SK-N-SH (cell line): ENCODE results near the gene PCP4L1. TPM values are rescaled to one million over a fixed set of nuclear protein-coding genes. Genes with fewer than 3 reads are reported as not detected.

ENCODE experiments used
- CTCF ChIA-PET: fragments of 300-600, 350-600 bp; formaldehyde crosslinking; extraction: SDS; loops from one replicate; lab custom pipeline; 2021; lab: Yijun Ruan, JAX
- POLR2A ChIA-PET: fragments of 350-600 bp; sonication (Branson Sonifier 250); formaldehyde crosslinking; extraction: SDS; loops from one replicate; lab custom pipeline; 2020; ENCODE audit warnings: antibody characterized with exemption, inconsistent platforms; lab: Yijun Ruan, JAX
- DNase-seq: peaks from one replicate; pipeline ENCODE4 v3.0.0; 2012
- H2AFZ ChIP-seq: fragments of 200-600 bp; sonication (generic); 2 replicates; pipeline ENCODE4 v1.8.1; 2016; ENCODE audit warnings: antibody characterized with exemption, mild to moderate bottlenecking, low read depth
- H3F3A ChIP-seq: fragments of 200-600 bp; sonication (generic); replicated peaks from 2 replicates; pipeline ENCODE3; 2016; ENCODE audit warnings: antibody characterized with exemption, mild to moderate bottlenecking; ENCODE audit not compliant: insufficient read depth
- H3K27ac ChIP-seq, 2 experiments: fragments of 200-500 bp in 1 of 2; fragments of 200-600 bp in 1 of 2; sonication (Bioruptor generic) in 1 of 2; sonication (generic), shearing (Covaris generic) in 1 of 2; 2 replicates each; pipeline versions ENCODE4 v1.5.1 to v1.6.1; 2014 to 2016; ENCODE audit warnings: low read depth in 2 of 2, inconsistent platforms in 1 of 2, low read length in 1 of 2, mild to moderate bottlenecking in 1 of 2, mixed read lengths in 1 of 2
- H3K27me3 ChIP-seq: fragments of 200-600 bp; sonication (generic), shearing (Covaris generic); 2 replicates; pipeline ENCODE4 v1.6.1; 2016; ENCODE audit warnings: mixed run types; ENCODE audit not compliant: insufficient read depth
- H3K36me3 ChIP-seq, 2 experiments: fragments of 200-500 bp in 1 of 2; fragments of 200-600 bp in 1 of 2; sonication (Bioruptor generic) in 1 of 2; sonication (generic) in 1 of 2; replicated peaks in 1 of 2; 2 replicates each; pipeline versions ENCODE3 to v1.5.1; 2014 to 2016; ENCODE audit warnings: low read length in 1 of 2, mild to moderate bottlenecking in 1 of 2; ENCODE audit not compliant: insufficient read depth in 2 of 2, control insufficient read depth in 1 of 2
- H3K4me1 ChIP-seq, 2 experiments: fragments of 200-500 bp in 1 of 2; fragments of 200-600 bp in 1 of 2; sonication (Bioruptor generic) in 1 of 2; sonication (generic), shearing (Covaris generic) in 1 of 2; 2 replicates each; pipeline versions ENCODE4 v1.5.1 to v1.6.1; 2014 to 2016; ENCODE audit warnings: low read depth in 1 of 2, low read length in 1 of 2, mixed run types in 1 of 2; ENCODE audit not compliant: insufficient read depth in 2 of 2, control insufficient read depth in 1 of 2
- H3K4me2 ChIP-seq: fragments of 200-600 bp; sonication (generic), shearing (Covaris generic); 2 replicates; pipeline ENCODE4 v1.6.1; 2017; ENCODE audit warnings: mixed run types
- H3K4me3 ChIP-seq, 2 experiments: fragments of 200-500 bp in 1 of 2; fragments of 200-600 bp in 1 of 2; sonication (Bioruptor generic) in 1 of 2; sonication (generic), shearing (Covaris generic) in 1 of 2; 2 replicates each; pipeline versions ENCODE4 v1.5.1 to v1.8.1; 2014 to 2016; ENCODE audit warnings: low read depth in 2 of 2, inconsistent platforms in 1 of 2, low read length in 1 of 2, mild to moderate bottlenecking in 1 of 2, mixed read lengths in 1 of 2, moderate library complexity in 1 of 2
- H3K79me2 ChIP-seq: fragments of 200-600 bp; sonication (generic); 2 replicates; pipeline ENCODE4 v1.8.1; 2017; ENCODE audit warnings: mild to moderate bottlenecking; ENCODE audit not compliant: insufficient read depth
- H3K9ac ChIP-seq: fragments of 200-600 bp; sonication (generic); 2 replicates; pipeline ENCODE4 v1.6.1; 2017; ENCODE audit warnings: mixed run types
- H3K9me2 ChIP-seq: fragments of 200-600 bp; sonication (generic); 2 replicates; pipeline ENCODE4 v1.6.1; 2017; ENCODE audit warnings: mixed run types
- H3K9me3 ChIP-seq: fragments of 200-600 bp; sonication (generic); 2 replicates; pipeline ENCODE4 v1.6.1; 2017; ENCODE audit warnings: mixed run types, mild to moderate bottlenecking, moderate library complexity
- H4K20me1 ChIP-seq: fragments of 200-600 bp; sonication (generic); 2 replicates; pipeline ENCODE4 v1.6.1; 2017; ENCODE audit warnings: mild to moderate bottlenecking, mixed run types; ENCODE audit not compliant: insufficient read depth
- CHD2 ChIP-seq: fragments of 150-350 bp; IDR thresholded peaks from 2 replicates; pipeline ENCODE4 v1.6.1; 2018; ENCODE audit warnings: low read length; ENCODE audit not compliant: partially characterized antibody
- EP300 ChIP-seq, 2 experiments: IDR thresholded peaks; 2 replicates each; pipeline versions ENCODE4 v1.4.0 to v1.6.1; 2012; ENCODE audit warnings: borderline replicate concordance in 1 of 2, low read depth in 1 of 2, low read length in 1 of 2
- EZH2phosphoT487 ChIP-seq: fragments of 200-600 bp; sonication (generic); IDR thresholded peaks from 2 replicates; pipeline ENCODE4 v1.6.1; 2017; ENCODE audit warnings: low read depth, mixed run types, mild to moderate bottlenecking, antibody characterized with exemption, moderate library complexity, borderline replicate concordance
- FOSL2 ChIP-seq: IDR thresholded peaks from 2 replicates; pipeline ENCODE4 v1.4.0; 2012; ENCODE audit warnings: low read depth, mild to moderate bottlenecking, moderate library complexity, borderline replicate concordance
- FOXJ3 ChIP-seq: sonication (generic); formaldehyde crosslinking; IDR thresholded peaks from 2 replicates; pipeline ENCODE4 v1.5.1; 2020; ENCODE audit warnings: mild to moderate bottlenecking, missing genetic modification reagents
- FOXM1 ChIP-seq: IDR thresholded peaks from 2 replicates; pipeline ENCODE4 v1.4.0; 2012; ENCODE audit warnings: low read depth, mild to moderate bottlenecking
- GABPA ChIP-seq: IDR thresholded peaks from 2 replicates; pipeline ENCODE4 v1.4.0; 2012; ENCODE audit warnings: low read depth, mild to moderate bottlenecking
- JUND ChIP-seq: IDR thresholded peaks from 2 replicates; pipeline ENCODE4 v1.4.0; 2012
- MEF2A ChIP-seq: IDR thresholded peaks from 2 replicates; pipeline ENCODE4 v1.4.0; 2012; ENCODE audit warnings: low read depth, borderline replicate concordance
- MXI1 ChIP-seq: IDR thresholded peaks from 2 replicates; pipeline ENCODE4 v1.6.1; 2012; ENCODE audit warnings: mild to moderate bottlenecking, low read depth, low read length, improper control_type of control experiment
- NFIC ChIP-seq: IDR thresholded peaks from 2 replicates; pipeline ENCODE4 v1.4.0; 2012; ENCODE audit warnings: borderline replicate concordance
- NRF1 ChIP-seq: IDR thresholded peaks from 2 replicates; pipeline ENCODE4 v1.6.1; 2012; ENCODE audit warnings: low read depth, mild to moderate bottlenecking, low read length
- POLR2AphosphoS5 ChIP-seq: IDR thresholded peaks from 2 replicates; pipeline ENCODE4 v1.6.1; 2012; ENCODE audit warnings: low read depth, low read length
- RAD21 ChIP-seq: IDR thresholded peaks from 2 replicates; pipeline ENCODE4 v1.6.1; 2012; ENCODE audit warnings: mild to moderate bottlenecking, low read length
- RFX5 ChIP-seq: IDR thresholded peaks from 2 replicates; pipeline ENCODE4 v1.6.1; 2012; ENCODE audit warnings: mild to moderate bottlenecking, improper control_type of control experiment, low read length
- RXRA ChIP-seq: IDR thresholded peaks from 2 replicates; pipeline ENCODE4 v1.4.0; 2012; ENCODE audit warnings: low read depth, mild to moderate bottlenecking, borderline replicate concordance
- SIN3A ChIP-seq: IDR thresholded peaks from 2 replicates; pipeline ENCODE4 v1.6.1; 2012; ENCODE audit warnings: low read depth, mild to moderate bottlenecking, low read length, moderate library complexity, borderline replicate concordance
- SMC3 ChIP-seq: IDR thresholded peaks from 2 replicates; pipeline ENCODE4 v1.6.1; 2012; ENCODE audit warnings: low read depth, low read length, improper control_type of control experiment
- TAF1 ChIP-seq: IDR thresholded peaks from 2 replicates; pipeline ENCODE4 v1.6.1; 2012; ENCODE audit warnings: low read depth, mild to moderate bottlenecking, low read length, moderate library complexity, borderline replicate concordance
- TCF12 ChIP-seq: IDR thresholded peaks from 2 replicates; pipeline ENCODE4 v1.4.0; 2012
- USF1 ChIP-seq: IDR thresholded peaks from 2 replicates; pipeline ENCODE4 v1.4.0; 2012; ENCODE audit warnings: low read depth, borderline replicate concordance
- YY1 ChIP-seq: IDR thresholded peaks from 2 replicates; pipeline ENCODE4 v1.4.0; 2012; ENCODE audit warnings: low read depth, mild to moderate bottlenecking
- WGBS: methylation state at CpG from one replicate; pipeline ENCODE4 v1.1.6; 2017; ENCODE audit warnings: low lambda C conversion rate; 5-methylcytosine and 5-hydroxymethylcytosine counted together
- polyA plus RNA-seq, 3 experiments: library from polyadenylated mRNA; depleted of rRNA; stranded (reverse); fragments of >200 nt; gene quantifications; 2 replicates each; pipeline ENCODE4 v1.2.3, GENCODE V29; 2012
- TF ChIP-seq, protein P1 (sequence below): fragments of 150-350 bp; IDR thresholded peaks from 2 replicates; pipeline ENCODE4 v1.6.1; 2016; ENCODE audit warnings: mild to moderate bottlenecking, low read depth, low read length
- TF ChIP-seq, protein P2 (sequence below): IDR thresholded peaks from 2 replicates; pipeline ENCODE4 v1.6.1; 2012; ENCODE audit warnings: mild to moderate bottlenecking, low read depth, low read length, moderate library complexity
- TF ChIP-seq, protein P3 (sequence below): fragments of 150-350 bp; IDR thresholded peaks from 2 replicates; pipeline ENCODE4 v1.6.1; 2017; ENCODE audit warnings: antibody characterized with exemption, low read length, low read depth, borderline replicate concordance
- TF ChIP-seq, protein P4 (sequence below): IDR thresholded peaks from 2 replicates; pipeline ENCODE4; 2012

Gene PCP4L1
- polyA plus RNA-seq, 1 of the 3 experiments (the other 2 are of a cell fraction): not detected

- Histone ChIP-seq H3K9ac (peak within 1 kb of the TSS; percentile 68), H3K4me2 (peak within 1 kb of the TSS; percentile 79), H2AFZ (peak within 1 kb of the TSS; percentile 80), H3K9me2 (no peaks in the 10 kb centered on the region), H3K27me3 (no peaks in the 10 kb centered on the region), H4K20me1 (no peaks in the 10 kb centered on the region), H3K4me1 (peaks cover 8 to 21% of the 10 kb centered on the region in 2 experiments; a peak in 3 of 4 replicates), H3K79me2 (no peaks in the 10 kb centered on the region), H3K36me3 (peaks cover 0 to 20% of the 10 kb centered on the region in 2 experiments), H3K4me3 (peak within 1 kb of the TSS; percentile 69 to 74), H3K27ac (peak within 1 kb of the TSS in 1 of 2 experiments; percentile 67; a peak in 3 of 4 replicates), H3K9me3 (no peaks in the 10 kb centered on the region), H3F3A (peaks cover 14% of the 10 kb centered on the region)
- peak; percentile 88 for DNase-seq
- 7% methylated on average over 16 of the region's 16 CpGs for WGBS
- POLR2A ChIA-PET: interaction anchor here (0.5 to 2.2 kb wide), 8 partner anchors 23 to 497 kb away, joined by 3 to 19 read pairs (median 4); partner anchors contain the start of genes ADAMTS4, NDUFS2 and SDHC
- CTCF ChIA-PET: interaction anchor here (0.6 to 6.2 kb wide), 23 partner anchors 9 to 164 kb away, joined by 3 to 78 read pairs (median 10); partner anchors contain the start of genes ADAMTS4, B4GALT3, FCER1G and NDUFS2
- no peak for TF ChIP-seq RXRA
- TF ChIP-seq TAF1: peak; percentile 69
- no peak for TF ChIP-seq TCF12
- TF ChIP-seq SMC3: peak; percentile 68
- TF ChIP-seq FOXJ3 (CRISPR knock-in tag): no peak
- no peak for TF ChIP-seq MEF2A
- peak; percentile 96 for TF ChIP-seq MXI1
- peak; percentile 61 for TF ChIP-seq CHD2
- no peak for TF ChIP-seq EZH2phosphoT487
- no peak for TF ChIP-seq FOSL2
- TF ChIP-seq YY1: peak; percentile 100
- TF ChIP-seq, protein P1, sequence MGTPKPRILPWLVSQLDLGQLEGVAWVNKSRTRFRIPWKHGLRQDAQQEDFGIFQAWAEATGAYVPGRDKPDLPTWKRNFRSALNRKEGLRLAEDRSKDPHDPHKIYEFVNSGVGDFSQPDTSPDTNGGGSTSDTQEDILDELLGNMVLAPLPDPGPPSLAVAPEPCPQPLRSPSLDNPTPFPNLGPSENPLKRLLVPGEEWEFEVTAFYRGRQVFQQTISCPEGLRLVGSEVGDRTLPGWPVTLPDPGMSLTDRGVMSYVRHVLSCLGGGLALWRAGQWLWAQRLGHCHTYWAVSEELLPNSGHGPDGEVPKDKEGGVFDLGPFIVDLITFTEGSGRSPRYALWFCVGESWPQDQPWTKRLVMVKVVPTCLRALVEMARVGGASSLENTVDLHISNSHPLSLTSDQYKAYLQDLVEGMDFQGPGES: peak; percentile 82
- TF ChIP-seq JUND: no peak
- no peak for TF ChIP-seq NRF1
- no peak for TF ChIP-seq GABPA
- TF ChIP-seq, protein P2, sequence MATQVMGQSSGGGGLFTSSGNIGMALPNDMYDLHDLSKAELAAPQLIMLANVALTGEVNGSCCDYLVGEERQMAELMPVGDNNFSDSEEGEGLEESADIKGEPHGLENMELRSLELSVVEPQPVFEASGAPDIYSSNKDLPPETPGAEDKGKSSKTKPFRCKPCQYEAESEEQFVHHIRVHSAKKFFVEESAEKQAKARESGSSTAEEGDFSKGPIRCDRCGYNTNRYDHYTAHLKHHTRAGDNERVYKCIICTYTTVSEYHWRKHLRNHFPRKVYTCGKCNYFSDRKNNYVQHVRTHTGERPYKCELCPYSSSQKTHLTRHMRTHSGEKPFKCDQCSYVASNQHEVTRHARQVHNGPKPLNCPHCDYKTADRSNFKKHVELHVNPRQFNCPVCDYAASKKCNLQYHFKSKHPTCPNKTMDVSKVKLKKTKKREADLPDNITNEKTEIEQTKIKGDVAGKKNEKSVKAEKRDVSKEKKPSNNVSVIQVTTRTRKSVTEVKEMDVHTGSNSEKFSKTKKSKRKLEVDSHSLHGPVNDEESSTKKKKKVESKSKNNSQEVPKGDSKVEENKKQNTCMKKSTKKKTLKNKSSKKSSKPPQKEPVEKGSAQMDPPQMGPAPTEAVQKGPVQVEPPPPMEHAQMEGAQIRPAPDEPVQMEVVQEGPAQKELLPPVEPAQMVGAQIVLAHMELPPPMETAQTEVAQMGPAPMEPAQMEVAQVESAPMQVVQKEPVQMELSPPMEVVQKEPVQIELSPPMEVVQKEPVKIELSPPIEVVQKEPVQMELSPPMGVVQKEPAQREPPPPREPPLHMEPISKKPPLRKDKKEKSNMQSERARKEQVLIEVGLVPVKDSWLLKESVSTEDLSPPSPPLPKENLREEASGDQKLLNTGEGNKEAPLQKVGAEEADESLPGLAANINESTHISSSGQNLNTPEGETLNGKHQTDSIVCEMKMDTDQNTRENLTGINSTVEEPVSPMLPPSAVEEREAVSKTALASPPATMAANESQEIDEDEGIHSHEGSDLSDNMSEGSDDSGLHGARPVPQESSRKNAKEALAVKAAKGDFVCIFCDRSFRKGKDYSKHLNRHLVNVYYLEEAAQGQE: no peak
- peak; percentile 82 for TF ChIP-seq RFX5
- TF ChIP-seq FOXM1: no peak
- TF ChIP-seq EP300 (IDR thresholded peaks at IDR 0.05; ENCODE audit: borderline replicate concordance in 1 of 2, low read depth in 1 of 2, low read length in 1 of 2): no peak
- TF ChIP-seq SIN3A: no peak; the same call in 1 of the 2 replicates
- no peak for TF ChIP-seq USF1
- TF ChIP-seq RAD21: peak; percentile 50
- TF ChIP-seq, protein P3, sequence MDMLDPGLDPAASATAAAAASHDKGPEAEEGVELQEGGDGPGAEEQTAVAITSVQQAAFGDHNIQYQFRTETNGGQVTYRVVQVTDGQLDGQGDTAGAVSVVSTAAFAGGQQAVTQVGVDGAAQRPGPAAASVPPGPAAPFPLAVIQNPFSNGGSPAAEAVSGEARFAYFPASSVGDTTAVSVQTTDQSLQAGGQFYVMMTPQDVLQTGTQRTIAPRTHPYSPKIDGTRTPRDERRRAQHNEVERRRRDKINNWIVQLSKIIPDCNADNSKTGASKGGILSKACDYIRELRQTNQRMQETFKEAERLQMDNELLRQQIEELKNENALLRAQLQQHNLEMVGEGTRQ: no peak
- TF ChIP-seq, protein P4, sequence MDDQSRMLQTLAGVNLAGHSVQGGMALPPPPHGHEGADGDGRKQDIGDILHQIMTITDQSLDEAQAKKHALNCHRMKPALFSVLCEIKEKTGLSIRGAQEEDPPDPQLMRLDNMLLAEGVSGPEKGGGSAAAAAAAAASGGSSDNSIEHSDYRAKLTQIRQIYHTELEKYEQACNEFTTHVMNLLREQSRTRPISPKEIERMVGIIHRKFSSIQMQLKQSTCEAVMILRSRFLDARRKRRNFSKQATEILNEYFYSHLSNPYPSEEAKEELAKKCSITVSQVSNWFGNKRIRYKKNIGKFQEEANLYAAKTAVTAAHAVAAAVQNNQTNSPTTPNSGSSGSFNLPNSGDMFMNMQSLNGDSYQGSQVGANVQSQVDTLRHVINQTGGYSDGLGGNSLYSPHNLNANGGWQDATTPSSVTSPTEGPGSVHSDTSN: peak; percentile 99
- no peak for TF ChIP-seq NFIC
- TF ChIP-seq POLR2AphosphoS5: no peak
Measured at GRCh38 chr1:161225534-161226319, 32.8 kb upstream of the PCP4L1 start, which contains the start of gene TOMM40L. TSS of gene TOMM40L (plus strand) at chr1:161226060. CDS start at chr1:161226490, 430 bp downstream.
